ENCODE results near the gene FAM83G. TPM values are rescaled to one million over a fixed set of nuclear protein-coding genes. Genes with fewer than 3 reads are reported as not detected.

The FAM83G gene
- total and polyA plus RNA-seq, 2 donors (not counting 3 experiments of a cell fraction or from before 2014, with no cell fraction given), result 7.0 to 10.9 TPM

GRCh38 chr17:18975597-18975996 lies 29.0 kb downstream of the FAM83G start:
- dilution Hi-C loops (cut with MboI; ENCODE audit: extremely low pct_ligation_motif_present, low sequenced_read_pairs) (no loop called here), intact Hi-C loops (cut with micrococcal nuclease) (no loop called here)
- Histone ChIP-seq H3K27me3 (ENCODE audit: control insufficient read depth in 2 of 2, insufficient read depth in 2 of 2, low read length in 2 of 2) (no peaks in the 10 kb centered on the region), H2AFZ (ENCODE audit: low read depth, low read length) (no peak overlapping the region), H3K79me2 (ENCODE audit: control insufficient read depth, insufficient read depth, low read length) (no peaks in the 10 kb centered on the region), H3K36me3 (ENCODE audit: control insufficient read depth in 2 of 2, extremely low read depth in 1 of 2, insufficient read depth in 2 of 2, low read length in 2 of 2) (peaks cover 0 to 15% of the 10 kb centered on the region in 2 experiments), H3K9ac (replicated peaks; ENCODE audit: extremely low read depth, insufficient read depth, low read length) (no peak overlapping the region), H3K27ac (ENCODE audit: insufficient read depth, low read depth, low read length) (no peak overlapping the region), H3K9me3 (replicated peaks; ENCODE audit: control insufficient read depth, insufficient read depth, low read length) (no peaks in the 10 kb centered on the region), H3K9me1 (replicated peaks; ENCODE audit: control insufficient read depth, extremely low read depth, insufficient read depth, low read length) (no peaks in the 10 kb centered on the region), H3K4me2 (ENCODE audit: insufficient read depth, low read length) (no peak overlapping the region), H3K4me1 (ENCODE audit: control insufficient read depth, extremely low read depth, insufficient read depth, low read length) (no peaks in the 10 kb centered on the region), H4K20me1 (replicated peaks; ENCODE audit: control insufficient read depth, extremely low read depth, insufficient read depth, low read length) (no peaks in the 10 kb centered on the region), H3K4me3 (replicated peaks in 1 of 3; ENCODE audit: insufficient read depth in 1 of 3, low read depth in 1 of 3, low read length in 3 of 3) (no peak overlapping the region)
- BruUV-seq (replicated peaks), result no TSS peak
- DNase-seq (ENCODE audit: low read depth, low spot score) (no peak), FAIRE-seq (no peak)
- CTCF ChIA-PET, result interaction anchor here (1.5 kb wide), 1 partner anchor 14 kb away, joined by 8 read pairs; no protein-coding TSS in a partner anchor
- TF ChIP-seq MYC (IDR thresholded peaks at IDR 0.05; ENCODE audit: low read depth, low read length) (no peak), CTCF (IDR thresholded peaks at IDR 0.05; ENCODE audit: extremely low read depth in 1 of 2, insufficient read depth in 1 of 2, low read depth in 1 of 2, low read length in 2 of 2) (no peak), JUN (IDR thresholded peaks at IDR 0.05; ENCODE audit: borderline replicate concordance, insufficient read depth, insufficient read length, low read depth) (no peak), EZH2 (IDR thresholded peaks at IDR 0.05; ENCODE audit: borderline replicate concordance, low read depth, low read length, severe bottlenecking) (no peak), POLR2A (IDR thresholded peaks at IDR 0.05; ENCODE audit: low read depth, low read length) (no peak), FOS (IDR thresholded peaks at IDR 0.05; ENCODE audit: borderline replicate concordance, insufficient read depth, low read length) (no peak)
- POLR2A ChIA-PET, result no interaction called here

Measured in endothelial cell of umbilical vein (primary cell).